Muscle layer of colon (tissue), 2 donors: ENCODE data around the gene CNOT3.

Experiments used
- H3K27ac ChIP-seq: one replicate; pipeline ENCODE4 v1.7.0; 2013; ENCODE audit warnings: low read depth, mild to moderate bottlenecking, low read length, moderate library complexity
- H3K27me3 ChIP-seq, 2 donors: one replicate each; pipeline ENCODE4 v1.7.0; 2013; ENCODE audit warnings: low read length in 2 of 2, mild to moderate bottlenecking in 2 of 2; ENCODE audit not compliant: insufficient read depth in 2 of 2, control insufficient read depth in 1 of 2
- H3K36me3 ChIP-seq: one replicate; pipeline ENCODE4 v1.7.0; 2013; ENCODE audit warnings: mild to moderate bottlenecking, low read length; ENCODE audit not compliant: insufficient read depth
- H3K4me1 ChIP-seq: one replicate; pipeline ENCODE4 v1.7.0; 2013; ENCODE audit warnings: mild to moderate bottlenecking, low read length; ENCODE audit not compliant: insufficient read depth
- H3K4me3 ChIP-seq, 2 donors: one replicate each; pipeline ENCODE4 v1.7.0; 2013; ENCODE audit warnings: low read length in 2 of 2, low read depth in 1 of 2, mild to moderate bottlenecking in 1 of 2, moderate library complexity in 1 of 2
- H3K9ac ChIP-seq: one replicate; pipeline ENCODE4 v1.7.0; 2013; ENCODE audit warnings: low read length
- H3K9me3 ChIP-seq: one replicate; pipeline ENCODE4 v1.7.0; 2013; ENCODE audit warnings: mild to moderate bottlenecking, low read length
- donor health status: abdominal sarcoma.
- donor health status: Adenocarcinoma of cecum.

CNOT3 gene

DNA sequence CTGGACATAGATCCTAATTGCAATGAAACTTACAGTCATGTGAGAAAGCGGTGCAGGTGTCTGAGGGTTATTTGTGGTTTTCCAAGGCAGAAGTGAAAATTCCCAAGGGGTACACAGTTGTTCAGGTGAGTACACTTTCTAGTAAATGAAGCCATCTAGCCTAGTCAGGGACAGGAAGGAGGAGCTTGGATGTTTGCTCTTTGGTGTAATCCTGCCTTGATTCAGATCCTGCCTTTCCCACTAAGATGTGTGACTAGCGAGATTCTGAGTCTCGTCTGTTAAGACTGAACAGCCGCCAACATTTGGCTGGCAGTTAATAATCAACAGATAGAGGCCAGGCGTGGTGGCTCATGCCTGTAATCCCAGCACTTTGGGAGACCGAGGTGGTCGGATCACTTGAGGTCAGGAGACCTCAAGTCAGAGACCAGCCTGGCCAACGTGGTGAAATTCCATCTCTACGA is 65.6 kb downstream of the CNOT3 start:
- peaks cover 31% of the 10 kb centered on the region for H3K4me1 ChIP-seq
- peak overlapping the region; percentile 0 for H3K9ac ChIP-seq
- H3K27ac ChIP-seq = no peak overlapping the region
- H3K36me3 ChIP-seq = peaks cover 53% of the 10 kb centered on the region
- no peak overlapping the region for H3K4me3 ChIP-seq
- H3K27me3 ChIP-seq = no peaks in the 10 kb centered on the region
- H3K9me3 ChIP-seq = no peaks in the 10 kb centered on the region

DNA sequence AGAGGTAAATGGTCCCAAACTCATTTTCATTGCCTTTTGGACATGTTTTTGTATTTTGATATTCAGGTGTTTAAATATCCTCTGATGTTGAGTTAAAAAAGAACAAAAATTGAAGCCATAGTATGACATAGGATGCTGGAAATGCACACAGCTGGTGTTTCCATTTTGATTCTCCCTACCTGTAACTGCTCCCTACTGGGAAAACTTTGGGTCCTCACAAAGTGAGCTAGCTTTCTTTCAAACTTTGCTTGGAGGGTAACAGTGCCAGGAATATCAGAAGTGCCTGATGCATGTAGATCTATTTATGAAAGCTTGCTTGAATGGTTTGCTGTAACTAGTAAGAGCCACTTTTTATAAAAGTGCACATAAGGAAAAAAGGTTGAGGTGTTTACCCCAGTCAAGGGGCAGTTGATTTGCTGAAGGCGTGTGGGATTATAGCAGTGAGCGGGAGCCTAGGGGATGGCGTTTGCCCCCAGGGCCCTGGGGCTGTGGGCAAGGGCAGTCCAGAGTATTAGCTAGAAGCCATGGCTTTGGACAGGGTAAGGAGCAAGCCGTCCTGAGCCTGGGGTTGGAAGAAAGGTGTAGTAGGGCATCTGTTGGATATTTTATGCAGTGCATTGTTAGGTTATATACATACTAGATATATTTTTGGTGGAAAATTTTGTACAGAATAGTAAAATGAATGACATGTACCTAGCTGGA is 67.4 kb downstream of the CNOT3 start:
- Histone ChIP-seq H3K27me3 (no peaks in the 10 kb centered on the region), H3K9ac (no peak overlapping the region), H3K36me3 (peaks cover 59% of the 10 kb centered on the region), H3K4me3 (no peak overlapping the region), H3K27ac (no peak overlapping the region), H3K4me1 (peaks cover 47% of the 10 kb centered on the region), H3K9me3 (no peaks in the 10 kb centered on the region)
